ENCODE results near the gene TTC9C. TPM values are rescaled to one million over a fixed set of nuclear protein-coding genes. Genes with fewer than 3 reads are reported as not detected.

Gene TTC9C
- total and polyA plus RNA-seq, 2 of the 13 experiments (the other 11 are each of a cell fraction or from before 2014, with no cell fraction given): 28.0 to 36.4 TPM

DNA sequence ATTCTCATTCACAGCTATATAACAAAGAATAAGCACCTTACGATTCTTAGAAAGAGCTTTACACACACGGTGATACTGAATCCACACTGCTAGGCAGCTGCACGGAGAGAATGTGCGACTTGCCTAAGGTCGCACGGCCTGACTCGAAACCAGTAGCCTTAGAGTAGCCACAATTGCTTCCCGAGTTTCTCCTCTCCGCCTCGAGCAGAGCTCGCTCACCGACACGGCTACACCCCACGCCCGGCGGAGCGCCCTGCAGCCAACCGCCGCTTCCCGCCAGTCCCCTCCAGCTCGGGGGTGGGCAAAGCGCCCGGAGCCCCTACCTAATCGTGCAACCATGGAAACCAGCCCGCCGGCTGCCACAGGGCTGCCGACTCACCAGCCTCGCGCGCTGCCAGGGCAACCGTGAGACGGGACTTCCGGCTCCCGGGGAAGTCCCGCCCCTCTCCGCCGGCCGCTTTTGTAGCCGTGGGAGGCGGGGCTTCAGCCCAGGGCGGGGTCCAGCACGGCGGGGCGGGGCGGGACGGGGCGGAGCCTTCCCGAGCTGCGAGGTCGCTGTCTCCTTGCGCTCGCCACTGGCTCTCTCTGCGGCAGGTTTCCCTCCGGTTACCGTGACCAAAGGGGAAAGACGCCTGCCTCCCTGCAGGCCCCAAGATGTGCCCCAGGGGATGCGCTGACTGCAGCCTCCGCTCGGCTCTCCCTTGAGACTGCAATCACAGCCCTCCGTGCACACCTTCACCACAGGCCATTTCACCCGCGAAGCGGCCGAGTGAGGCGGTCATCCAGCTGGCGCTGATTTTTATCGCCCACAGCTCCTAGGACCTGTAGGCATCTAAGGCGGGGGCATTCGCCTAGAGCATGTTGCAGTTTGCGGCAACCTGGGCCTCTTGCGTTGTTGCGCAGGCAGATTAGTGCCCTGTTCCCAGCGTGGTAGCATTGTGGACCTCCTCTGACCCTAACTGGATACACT is 22.1 kb upstream of the TTC9C start (continued):
- TF ChIP-seq GMEB1 (CRISPR knock-in tag; IDR thresholded peaks at IDR 0.05; ENCODE audit: borderline replicate concordance) (peak; percentile 64; the same call in 1 of the 2 replicates), EED (CRISPR knock-in tag; IDR thresholded peaks at IDR 0.05) (no peak), PBX2 (CRISPR knock-in tag; IDR thresholded peaks at IDR 0.05) (no peak), SOX6 (IDR thresholded peaks at IDR 0.05) (no peak), SOX6 (CRISPR knock-in tag; IDR thresholded peaks at IDR 0.05) (peak; percentile 39), THAP9 (CRISPR knock-in tag; IDR thresholded peaks at IDR 0.05; ENCODE audit: borderline replicate concordance) (no peak), TBX2 (CRISPR knock-in tag; IDR thresholded peaks at IDR 0.05; ENCODE audit: borderline replicate concordance) (0 out of 2 replicates have a peak, but pooled peaks have one; percentile 26), HNRNPUL1 (IDR thresholded peaks at IDR 0.05; ENCODE audit: low read depth, low read length) (no peak), ZBTB43 (CRISPR knock-in tag; conservative IDR thresholded peaks at IDR 0.05) (no peak), ZNF530 (CRISPR knock-in tag; IDR thresholded peaks at IDR 0.05; ENCODE audit: low read depth) (no peak), MLXIP (CRISPR knock-in tag; IDR thresholded peaks at IDR 0.05; ENCODE audit: borderline replicate concordance) (no peak), ZNF564 (CRISPR knock-in tag; IDR thresholded peaks at IDR 0.05) (no peak)
- TF ChIP-seq, protein P1, sequence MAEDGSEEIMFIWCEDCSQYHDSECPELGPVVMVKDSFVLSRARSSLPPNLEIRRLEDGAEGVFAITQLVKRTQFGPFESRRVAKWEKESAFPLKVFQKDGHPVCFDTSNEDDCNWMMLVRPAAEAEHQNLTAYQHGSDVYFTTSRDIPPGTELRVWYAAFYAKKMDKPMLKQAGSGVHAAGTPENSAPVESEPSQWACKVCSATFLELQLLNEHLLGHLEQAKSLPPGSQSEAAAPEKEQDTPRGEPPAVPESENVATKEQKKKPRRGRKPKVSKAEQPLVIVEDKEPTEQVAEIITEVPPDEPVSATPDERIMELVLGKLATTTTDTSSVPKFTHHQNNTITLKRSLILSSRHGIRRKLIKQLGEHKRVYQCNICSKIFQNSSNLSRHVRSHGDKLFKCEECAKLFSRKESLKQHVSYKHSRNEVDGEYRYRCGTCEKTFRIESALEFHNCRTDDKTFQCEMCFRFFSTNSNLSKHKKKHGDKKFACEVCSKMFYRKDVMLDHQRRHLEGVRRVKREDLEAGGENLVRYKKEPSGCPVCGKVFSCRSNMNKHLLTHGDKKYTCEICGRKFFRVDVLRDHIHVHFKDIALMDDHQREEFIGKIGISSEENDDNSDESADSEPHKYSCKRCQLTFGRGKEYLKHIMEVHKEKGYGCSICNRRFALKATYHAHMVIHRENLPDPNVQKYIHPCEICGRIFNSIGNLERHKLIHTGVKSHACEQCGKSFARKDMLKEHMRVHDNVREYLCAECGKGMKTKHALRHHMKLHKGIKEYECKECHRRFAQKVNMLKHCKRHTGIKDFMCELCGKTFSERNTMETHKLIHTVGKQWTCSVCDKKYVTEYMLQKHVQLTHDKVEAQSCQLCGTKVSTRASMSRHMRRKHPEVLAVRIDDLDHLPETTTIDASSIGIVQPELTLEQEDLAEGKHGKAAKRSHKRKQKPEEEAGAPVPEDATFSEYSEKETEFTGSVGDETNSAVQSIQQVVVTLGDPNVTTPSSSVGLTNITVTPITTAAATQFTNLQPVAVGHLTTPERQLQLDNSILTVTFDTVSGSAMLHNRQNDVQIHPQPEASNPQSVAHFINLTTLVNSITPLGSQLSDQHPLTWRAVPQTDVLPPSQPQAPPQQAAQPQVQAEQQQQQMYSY (CRISPR knock-in tag; IDR thresholded peaks at IDR 0.05): no peak
